GM19463 (cell line): Measurements from ENCODE around the gene FAM241A.
"Not testable (repeated sequence)": the region's sequence is repeated elsewhere in the genome, so short reads cannot be mapped to it uniquely, and the experiment has no call there.

Experiments
- ATAC-seq: cut with Tn5 transposase; IDR thresholded peaks from one replicate; pipeline ENCODE4 v1.9.1; 2021; ENCODE audit warnings: mild to moderate bottlenecking, moderate library complexity; ENCODE audit not compliant: unreplicated experiment

FAM241A gene

GRCh38 chr4:112136551-112136950 lies 8.7 kb upstream of the FAM241A start:
- no peak for ATAC-seq

- no peak for ATAC-seq
Observed at GRCh38 chr4:112138538-112138937, 6.7 kb upstream of the FAM241A start.

DNA sequence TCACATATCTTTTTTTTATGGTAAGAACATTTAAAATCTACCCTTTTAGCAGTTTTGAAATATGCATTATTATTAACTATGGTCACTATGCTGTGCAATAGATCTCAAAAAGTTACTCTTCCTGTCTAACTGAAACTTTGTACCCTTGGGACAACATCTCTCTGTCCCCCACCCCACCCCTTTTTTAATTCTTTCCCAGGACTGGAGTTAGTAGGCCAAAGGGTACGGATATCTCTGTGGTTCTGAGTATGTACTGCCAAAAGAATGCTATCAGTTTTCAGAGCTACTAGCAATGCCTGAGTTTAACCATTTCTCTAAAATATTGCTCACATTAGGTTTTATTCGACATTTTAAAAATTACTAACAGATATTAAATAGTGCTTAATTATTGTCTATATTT lies 4.7 kb upstream of the FAM241A start:
- no peak for ATAC-seq

DNA sequence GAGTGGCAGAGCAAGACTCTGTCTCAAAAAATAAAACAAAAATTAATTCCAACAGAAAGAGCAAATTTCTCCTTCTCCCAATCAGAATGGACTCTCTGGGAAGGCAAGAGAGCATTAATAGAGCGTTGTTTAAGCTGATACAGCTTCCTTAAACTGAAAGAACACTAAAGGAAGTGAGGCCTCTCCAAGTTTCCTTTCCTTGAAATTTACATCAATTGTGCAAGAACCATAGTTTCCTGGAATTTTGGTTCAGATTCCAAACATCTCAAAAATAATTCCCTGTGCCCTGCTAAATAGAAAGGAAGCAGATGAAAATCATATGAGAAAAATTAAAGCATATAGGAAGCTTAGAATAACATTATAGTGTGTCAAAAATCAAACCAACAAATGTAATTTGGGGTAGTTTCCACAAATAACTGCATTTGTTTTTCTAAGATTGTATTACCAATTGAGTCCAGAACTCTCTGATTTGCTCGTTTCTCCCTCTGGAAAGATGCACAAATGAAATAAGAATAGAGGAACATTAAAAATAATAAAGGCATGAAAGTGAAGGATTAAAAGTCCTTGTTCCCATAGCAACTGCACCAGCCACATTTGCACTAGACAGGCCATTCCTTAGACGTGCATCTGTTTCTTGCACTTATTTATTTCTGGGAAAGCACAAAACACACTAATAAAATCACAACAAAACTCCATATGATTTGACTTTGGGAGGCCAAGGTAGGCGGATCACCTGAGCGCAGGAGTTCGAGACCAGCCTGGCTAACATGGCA lies 3.7 kb upstream of the FAM241A start:
- no peak for ATAC-seq

- no peak for ATAC-seq
Observed at GRCh38 chr4:112142182-112142581, 3.1 kb upstream of the FAM241A start.

- ATAC-seq, result no peak
Observed at GRCh38 chr4:112143781-112144180, 1.5 kb upstream of the FAM241A start.

- no peak for ATAC-seq
Observed at GRCh38 chr4:112144546-112145325, 518 bp upstream of the FAM241A start.

GRCh38 chr4:112145790-112146501 lies 692 bp downstream of the FAM241A start:
- ATAC-seq, result peak; percentile 48

GRCh38 chr4:112146502-112146813 lies 1.2 kb downstream of the FAM241A start:
- no peak for ATAC-seq

GRCh38 chr4:112147697-112148096 lies 2.4 kb downstream of the FAM241A start:
- no peak for ATAC-seq

DNA sequence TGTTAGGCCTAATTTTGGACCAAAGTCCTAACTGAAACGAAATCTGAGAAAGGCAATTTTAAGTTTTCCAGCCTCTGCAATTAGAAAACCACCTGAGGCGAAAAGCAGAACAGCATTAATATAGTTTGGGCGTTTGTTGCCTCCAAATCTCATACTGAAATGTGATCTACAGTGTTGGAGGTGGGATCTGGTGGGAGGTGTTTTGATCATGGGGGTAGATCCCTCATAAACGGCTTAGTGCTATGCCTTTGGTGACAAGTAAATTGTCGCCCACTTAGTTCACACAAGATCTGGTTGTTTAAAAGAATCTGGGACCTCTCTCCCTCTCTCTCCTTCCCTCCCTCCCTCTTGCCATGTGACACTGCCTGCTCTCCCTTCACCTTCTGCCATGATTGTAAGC lies 5.7 kb downstream of the FAM241A start:
- no peak for ATAC-seq

DNA sequence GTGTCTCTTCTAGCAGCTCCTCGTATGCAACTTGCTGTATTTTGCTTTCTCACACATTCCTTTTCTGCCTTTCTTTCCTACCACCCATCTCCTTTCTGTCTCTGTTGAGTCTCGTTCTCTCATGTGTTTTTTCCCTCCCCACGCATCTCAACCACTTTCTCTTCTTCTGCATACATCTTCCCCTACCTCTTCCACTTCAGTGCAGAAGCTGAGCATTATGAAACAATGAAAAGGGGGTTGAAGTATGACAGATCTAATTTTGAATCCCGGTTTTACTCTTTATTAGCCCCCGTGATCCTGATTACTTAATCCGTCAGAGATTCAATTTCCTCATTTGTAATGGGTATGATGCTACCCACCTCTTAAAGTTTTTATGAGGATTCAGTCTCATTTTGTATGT lies 7.3 kb downstream of the FAM241A start:
- ATAC-seq, result no peak

DNA sequence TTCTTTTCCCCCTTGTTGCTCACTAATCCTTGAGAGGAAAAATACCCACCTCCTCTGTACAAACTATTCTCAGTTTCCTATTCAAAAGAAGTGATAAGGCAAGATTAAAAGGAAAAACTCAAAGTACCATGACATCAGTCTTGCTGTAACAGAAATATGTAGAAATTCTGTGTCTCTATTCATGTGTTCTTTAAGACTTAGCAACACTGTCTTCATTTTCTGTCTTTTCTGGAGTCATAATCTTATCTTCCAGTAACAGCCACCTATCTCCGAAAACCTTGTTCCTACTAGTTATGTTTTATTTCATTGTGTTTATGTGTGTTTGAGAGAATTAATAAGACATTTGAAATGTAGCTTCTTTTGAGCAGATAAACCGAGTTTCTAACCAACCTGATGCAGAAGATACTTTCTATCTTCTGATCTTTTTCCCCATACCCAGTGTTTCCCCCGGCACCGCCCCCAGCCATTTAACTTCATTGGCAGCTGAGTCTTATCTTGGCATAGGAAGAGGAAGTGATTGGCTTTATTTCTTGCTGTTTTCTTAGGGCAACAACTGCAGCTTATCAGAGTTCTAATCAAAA lies 8.0 kb downstream of the FAM241A start:
- ATAC-seq, result no peak

- no peak for ATAC-seq
Observed at GRCh38 chr4:112156112-112156511, 10.9 kb downstream of the FAM241A start.

- ATAC-seq, result no peak
Observed at GRCh38 chr4:112156553-112156952, 11.3 kb downstream of the FAM241A start.

DNA sequence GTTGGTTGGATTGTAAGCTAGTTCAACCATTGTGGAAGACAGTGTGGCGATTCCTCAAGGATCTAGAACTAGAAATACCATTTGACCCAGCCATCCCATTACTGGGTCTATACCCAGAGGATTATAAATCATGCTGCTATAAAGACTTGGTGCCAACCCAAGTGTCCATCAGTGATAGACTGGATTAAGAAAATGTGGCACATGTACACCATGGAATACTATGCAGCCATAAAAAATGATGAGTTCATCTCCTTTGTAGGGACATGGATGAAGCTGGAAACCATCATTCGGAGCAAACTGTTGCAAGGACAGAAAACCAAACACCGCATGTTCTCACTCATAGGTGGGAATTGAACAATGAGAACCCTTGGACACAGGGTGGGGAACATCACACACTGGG lies 18.5 kb downstream of the FAM241A start:
- ATAC-seq, result not testable (repeated sequence)

DNA sequence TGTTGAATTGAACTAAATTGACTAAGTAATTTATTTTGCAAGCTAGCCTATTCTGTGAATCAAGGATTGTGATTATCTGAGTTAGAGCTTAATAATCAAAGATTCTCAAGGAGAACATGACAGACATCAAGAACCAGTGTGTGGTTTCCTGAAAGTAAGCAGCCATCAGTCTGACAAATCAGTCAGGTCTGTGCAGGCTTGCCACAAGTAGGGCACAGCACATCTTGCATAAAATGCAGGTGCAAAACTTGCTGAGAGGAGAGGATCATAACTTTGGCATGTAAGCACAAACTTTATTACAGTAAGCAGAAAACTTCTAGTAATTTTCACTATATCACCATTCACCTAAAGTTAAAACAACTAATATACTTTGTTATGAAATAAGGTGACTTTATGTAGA lies 22.5 kb downstream of the FAM241A start:
- ATAC-seq, result no peak

DNA sequence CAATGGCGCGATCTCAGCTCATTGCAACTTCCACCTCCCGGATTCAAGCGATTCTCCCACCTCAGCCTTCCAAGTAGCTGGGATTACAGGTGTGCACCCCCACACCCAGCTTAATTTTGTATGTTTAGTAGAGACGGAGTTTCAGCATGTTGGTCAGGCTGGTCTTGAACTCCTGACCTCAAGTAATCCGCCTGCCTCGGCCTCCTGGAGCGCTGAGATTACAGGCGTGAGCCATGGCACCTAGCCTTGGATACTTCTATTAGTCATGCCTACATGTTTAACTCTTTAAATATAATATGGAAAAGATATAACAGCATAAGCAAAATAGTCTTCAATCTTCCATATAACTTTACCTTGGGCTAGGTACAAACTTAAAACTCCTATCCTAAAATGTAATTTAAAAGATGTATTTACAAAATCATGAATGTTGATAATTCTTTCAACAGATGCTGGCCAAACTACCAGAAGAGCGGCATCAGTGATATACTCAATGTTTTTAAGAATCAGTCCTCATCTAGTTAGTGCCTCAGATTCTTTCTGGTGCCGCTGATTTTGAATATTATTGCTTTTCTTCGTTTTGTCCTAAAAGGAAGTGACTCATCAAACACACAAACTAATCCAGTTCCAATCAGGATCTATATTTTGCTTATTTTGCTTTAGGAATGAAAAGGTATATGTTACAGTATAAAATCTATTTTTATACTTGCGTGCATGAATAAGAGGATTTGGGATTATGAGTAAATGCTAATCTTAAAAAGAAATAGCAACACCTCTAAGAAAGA lies 23.7 kb downstream of the FAM241A start:
- ATAC-seq, result no peak

DNA sequence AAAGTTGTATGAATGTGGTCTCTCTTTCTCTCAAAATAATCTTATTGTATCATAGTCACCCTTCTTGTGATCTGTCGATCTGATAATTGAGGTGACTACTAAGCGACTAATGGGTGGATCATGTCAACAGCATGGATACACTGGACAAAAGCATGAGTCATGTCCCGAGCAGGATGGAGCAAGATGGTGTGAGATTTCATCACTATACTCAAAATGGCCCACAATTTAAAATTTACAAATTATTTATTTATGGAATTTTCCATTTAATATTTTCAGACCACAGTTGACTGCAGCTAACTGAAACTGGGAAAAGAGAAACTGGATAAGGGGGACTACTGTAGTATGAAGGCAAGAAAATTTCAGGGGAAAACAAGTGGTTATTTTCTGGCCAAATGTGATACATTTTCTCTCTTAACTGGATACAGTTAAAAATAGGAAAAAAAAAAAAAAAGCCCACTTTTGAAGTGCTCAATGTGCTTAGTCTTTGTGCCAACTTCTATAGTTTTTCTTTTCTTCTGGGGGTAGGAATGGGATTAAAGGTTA lies 25.3 kb downstream of the FAM241A start:
- ATAC-seq, result no peak

GRCh38 chr4:112171051-112171763 lies 26.0 kb downstream of the FAM241A start:
- ATAC-seq, result not testable (repeated sequence)
